Gastrocnemius medialis (tissue), 4 donors: ENCODE data around the gene RPS23.

Source experiments
- CTCF ChIP-seq, 5 experiments: fragments of 450-650 bp in 3 of 5; fragments of 200-600 bp in 2 of 5; sonication (generic) in 2 of 5; IDR thresholded peaks in 4 of 5; conservative IDR thresholded peaks in 1 of 5; 1 replicate in 4 of 5; 2 replicates in 1 of 5; pipeline ENCODE4 v1.5.1; 2016 to 2019; ENCODE audit warnings: antibody characterized with exemption in 5 of 5, mild to moderate bottlenecking in 3 of 5, moderate library complexity in 3 of 5
- POLR2A ChIP-seq, 2 donors: fragments of 450-650 bp; IDR thresholded peaks; one replicate each; pipeline ENCODE4 v1.6.1; 2017; ENCODE audit warnings: antibody characterized with exemption in 2 of 2, mild to moderate bottlenecking in 2 of 2, moderate library complexity in 2 of 2

GRCh38 chr5:82274343-82275211, 3.6 kb downstream of the RPS23 start:
- TF ChIP-seq CTCF (IDR thresholded peaks at IDR 0.05 in 4 of 5, conservative IDR thresholded peaks at IDR 0.05 in 1 of 5) (no peak), POLR2A (IDR thresholded peaks at IDR 0.05) (no peak)
